HCT116 (cell line): ENCODE results near the gene NOTCH1. TPM values are rescaled to one million over a fixed set of nuclear protein-coding genes. Genes with fewer than 3 reads are reported as not detected.

Experiments used
- ATAC-seq: fragments of 200-7000 bp; cut with Tn5 transposase; 2 replicates; pipeline ENCODE4 v1.9.1; 2020; ENCODE audit warnings: mild to moderate bottlenecking, moderate library complexity
- BruUV-seq: library from RNA; stranded (reverse); fragments of 400-500 nt; replicated peaks from 2 replicates; lab custom pipeline; 2021; lab: Mats Ljungman, UMichigan
- CTCF ChIA-PET: fragments of 300-600 bp; sonication (Branson Sonifier 250); formaldehyde crosslinking; loops from one replicate; lab custom pipeline; 2021; ENCODE audit warnings: antibody characterized with exemption; lab: Charles Lee
- POLR2A ChIA-PET: fragments of 300-600, 350-600 bp; sonication (Branson Sonifier 250); formaldehyde crosslinking; loops from one replicate; lab custom pipeline; 2021; ENCODE audit warnings: antibody characterized with exemption; lab: Charles Lee
- RAD21 ChIA-PET, 2 experiments: fragments of 300-600 bp; sonication (Branson Sonifier 250); formaldehyde crosslinking; loops; one replicate each; lab custom pipeline; 2023; ENCODE audit warnings: low total read pairs in 2 of 2; ENCODE audit not compliant: uncharacterized antibody in 2 of 2, unreplicated experiment in 2 of 2, low non-redundant PET in 1 of 2; lab: Charles Lee
- DNase-seq: peaks from one replicate; pipeline ENCODE4 v3.0.0-alpha.2; 2010; ENCODE audit warnings: low read depth, low spot score
- H2AFZ ChIP-seq: fragments of 200-600 bp; shearing (Covaris generic), sonication (generic); 2 replicates; pipeline ENCODE4 v1.6.1; 2017; ENCODE audit warnings: low read depth, mixed run types, mixed read lengths, antibody characterized with exemption, low read length; ENCODE audit not compliant: poor library complexity, severe bottlenecking
- H3K27ac ChIP-seq: 2 replicates; pipeline ENCODE4 v1.5.1; 2012; ENCODE audit warnings: low read depth, low read length
- H3K27me3 ChIP-seq: fragments of 200-600 bp; sonication (generic); 2 replicates; pipeline ENCODE4 v1.6.1; 2016; ENCODE audit warnings: mixed run types, low read length, mixed read lengths; ENCODE audit not compliant: insufficient read depth
- H3K36me3 ChIP-seq, 2 experiments: fragments of 200-500 bp in 1 of 2; fragments of 200-600 bp in 1 of 2; sonication (Bioruptor generic) in 1 of 2; sonication (generic) in 1 of 2; 2 replicates each; pipeline versions ENCODE4 v1.5.1 to v1.6.1; 2014 to 2016; ENCODE audit warnings: low read length in 2 of 2, inconsistent platforms in 1 of 2, mixed read lengths in 1 of 2, mixed run types in 1 of 2; ENCODE audit not compliant: insufficient read depth in 2 of 2, control insufficient read depth in 1 of 2
- H3K4me1 ChIP-seq, 2 experiments: fragments of 200-600 bp in 1 of 2; sonication (generic) in 1 of 2; 2 replicates each; pipeline versions ENCODE4 v1.5.1 to v1.6.1; 2012 to 2017; ENCODE audit warnings: low read length in 2 of 2, inconsistent platforms in 1 of 2, mild to moderate bottlenecking in 1 of 2, mixed read lengths in 1 of 2, mixed run types in 1 of 2, moderate library complexity in 1 of 2; ENCODE audit not compliant: insufficient read depth in 2 of 2, control insufficient read depth in 1 of 2
- H3K4me2 ChIP-seq: fragments of 200-600 bp; sonication (generic); 2 replicates; pipeline ENCODE4 v1.6.1; 2017; ENCODE audit warnings: mixed run types, low read length, mixed read lengths
- H3K4me3 ChIP-seq, 2 experiments: fragments of 200-600 bp in 1 of 2; sonication (generic) in 1 of 2; replicated peaks in 1 of 2; 2 replicates each; pipeline ENCODE4 v1.5.1; 2011 to 2016; ENCODE audit warnings: low read length in 2 of 2, control low read depth in 1 of 2, low read depth in 1 of 2, mild to moderate bottlenecking in 1 of 2, mixed read lengths in 1 of 2, mixed run types in 1 of 2
- H3K79me2 ChIP-seq: fragments of 200-600 bp; sonication (generic); 2 replicates; pipeline ENCODE4 v1.6.1; 2017; ENCODE audit warnings: mild to moderate bottlenecking, mixed run types, low read length, moderate library complexity, mixed read lengths; ENCODE audit not compliant: insufficient read depth
- H3K9ac ChIP-seq: fragments of 200-600 bp; sonication (generic); 2 replicates; pipeline ENCODE4 v1.6.1; 2016; ENCODE audit warnings: low read length, mixed read lengths
- H3K9me2 ChIP-seq: fragments of 200-600 bp; sonication (generic), shearing (Covaris generic); 2 replicates; pipeline ENCODE4 v1.6.1; 2017; ENCODE audit warnings: mixed run types, mild to moderate bottlenecking, moderate library complexity; ENCODE audit not compliant: insufficient read depth
- H3K9me3 ChIP-seq, 2 experiments: fragments of 200-500 bp in 1 of 2; fragments of 200-600 bp in 1 of 2; sonication (Bioruptor generic) in 1 of 2; sonication (generic) in 1 of 2; 2 replicates each; pipeline ENCODE4 v1.6.1; 2014 to 2017; ENCODE audit warnings: low read length in 2 of 2, mixed read lengths in 2 of 2, inconsistent platforms in 1 of 2, low read depth in 1 of 2, mild to moderate bottlenecking in 1 of 2, mixed run types in 1 of 2, moderate library complexity in 1 of 2; ENCODE audit not compliant: control insufficient read depth in 1 of 2, insufficient read depth in 1 of 2
- H4K20me1 ChIP-seq: fragments of 200-600 bp; sonication (generic), shearing (Covaris generic); 2 replicates; pipeline ENCODE4 v1.6.1; 2017; ENCODE audit warnings: mixed run types, mild to moderate bottlenecking, moderate library complexity; ENCODE audit not compliant: insufficient read depth
- CEBPB ChIP-seq: IDR thresholded peaks from 2 replicates; pipeline ENCODE4 v1.6.1; 2012; ENCODE audit warnings: low read depth
- EGR1 ChIP-seq: IDR thresholded peaks from 2 replicates; pipeline ENCODE4 v1.6.1; 2012; ENCODE audit warnings: low read depth
- ELF1 ChIP-seq: IDR thresholded peaks from 2 replicates; pipeline ENCODE4 v1.6.1; 2012; ENCODE audit warnings: low read depth, borderline replicate concordance
- EZH2phosphoT487 ChIP-seq: fragments of 200-600 bp; IDR thresholded peaks from 2 replicates; pipeline ENCODE4 v1.6.1; 2018; ENCODE audit warnings: antibody characterized with exemption, borderline replicate concordance
- FOSL1 ChIP-seq: IDR thresholded peaks from 2 replicates; pipeline ENCODE4 v1.6.1; 2012; ENCODE audit warnings: low read depth
- JUND ChIP-seq: IDR thresholded peaks from 2 replicates; pipeline ENCODE4 v1.6.1; 2012
- YY1 ChIP-seq: IDR thresholded peaks from 2 replicates; pipeline ENCODE4 v1.6.1; 2011; ENCODE audit warnings: low read length, low read depth, moderate library complexity, mild to moderate bottlenecking; ENCODE audit not compliant: insufficient replicate concordance; ENCODE audit errors: extremely low read depth
- intact Hi-C: fragments of 100-400 bp; cut with micrococcal nuclease; formaldehyde crosslinking; loops from 2 replicates; pipeline ENCODE4 v1.10.0; 2022
- total RNA-seq: library from RNA; stranded (reverse); gene quantifications from one replicate; pipeline ENCODE4 v1.2.1, GENCODE V29; 2021; ENCODE audit not compliant: unreplicated experiment
- TF ChIP-seq, protein P1 (sequence below): IDR thresholded peaks from 2 replicates; pipeline ENCODE4 v1.6.1; 2012; ENCODE audit warnings: low read depth
- TF ChIP-seq, protein P2 (sequence below), 3 experiments: fragments of 200-600 bp in 1 of 3; sonication (generic) in 1 of 3; IDR thresholded peaks in 2 of 3; conservative IDR thresholded peaks in 1 of 3; 2 replicates each; pipeline ENCODE4 v1.5.1; 2012 to 2017; ENCODE audit warnings: low read depth in 2 of 3, low read length in 2 of 3, antibody characterized with exemption in 1 of 3, borderline replicate concordance in 1 of 3, control low read depth in 1 of 3, mild to moderate bottlenecking in 1 of 3, mixed read lengths in 1 of 3, mixed run types in 1 of 3, moderate library complexity in 1 of 3; ENCODE audit not compliant: insufficient read depth in 1 of 3
- TF ChIP-seq, protein P3 (sequence below): IDR thresholded peaks from 2 replicates; pipeline ENCODE4 v1.6.1; 2012

The NOTCH1 gene
- total RNA-seq, 1 experiment from 2014 or later = 36.2 TPM

DNA sequence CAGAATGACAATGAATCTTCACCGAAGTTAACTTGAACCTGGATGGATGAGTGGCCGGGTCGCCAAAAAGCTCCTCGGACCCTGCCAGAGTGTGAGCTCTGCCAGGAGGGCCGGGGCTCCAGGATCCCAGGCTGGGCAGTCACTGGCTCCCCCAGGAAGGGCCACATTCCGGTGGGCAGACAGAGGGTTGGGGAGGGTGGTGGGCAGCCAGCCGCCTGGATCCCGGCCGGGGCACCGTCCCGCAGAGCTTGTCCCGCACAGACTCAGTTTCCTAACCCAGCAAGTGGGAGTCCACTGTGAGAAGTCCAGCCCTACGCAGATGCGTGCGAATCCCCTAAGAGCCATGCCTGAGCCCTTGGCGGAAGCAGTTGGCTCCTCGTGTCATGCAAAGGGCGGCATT is 10.3 kb upstream of the NOTCH1 start:
- ChIA-PET CTCF (no interaction called here), POLR2A (no interaction called here), RAD21 (no interaction called here)
- Histone ChIP-seq H3K9ac (no peak overlapping the region), H4K20me1 (no peaks in the 10 kb centered on the region), H3K4me1 (peaks cover 12 to 21% of the 10 kb centered on the region in 2 experiments), H2AFZ (no peak overlapping the region), H3K79me2 (no peaks in the 10 kb centered on the region), H3K4me2 (no peak overlapping the region), H3K27ac (no peak overlapping the region), H3K4me3 (no peak overlapping the region), H3K36me3 (no peaks in the 10 kb centered on the region), H3K27me3 (no peaks in the 10 kb centered on the region), H3K9me3 (peaks cover 5 to 7% of the 10 kb centered on the region in 2 experiments; a peak in 1 of 4 replicates), H3K9me2 (no peaks in the 10 kb centered on the region)
- no peak for ATAC-seq
- no TSS peak for BruUV-seq
- no peak for DNase-seq
- TF ChIP-seq, protein P1, sequence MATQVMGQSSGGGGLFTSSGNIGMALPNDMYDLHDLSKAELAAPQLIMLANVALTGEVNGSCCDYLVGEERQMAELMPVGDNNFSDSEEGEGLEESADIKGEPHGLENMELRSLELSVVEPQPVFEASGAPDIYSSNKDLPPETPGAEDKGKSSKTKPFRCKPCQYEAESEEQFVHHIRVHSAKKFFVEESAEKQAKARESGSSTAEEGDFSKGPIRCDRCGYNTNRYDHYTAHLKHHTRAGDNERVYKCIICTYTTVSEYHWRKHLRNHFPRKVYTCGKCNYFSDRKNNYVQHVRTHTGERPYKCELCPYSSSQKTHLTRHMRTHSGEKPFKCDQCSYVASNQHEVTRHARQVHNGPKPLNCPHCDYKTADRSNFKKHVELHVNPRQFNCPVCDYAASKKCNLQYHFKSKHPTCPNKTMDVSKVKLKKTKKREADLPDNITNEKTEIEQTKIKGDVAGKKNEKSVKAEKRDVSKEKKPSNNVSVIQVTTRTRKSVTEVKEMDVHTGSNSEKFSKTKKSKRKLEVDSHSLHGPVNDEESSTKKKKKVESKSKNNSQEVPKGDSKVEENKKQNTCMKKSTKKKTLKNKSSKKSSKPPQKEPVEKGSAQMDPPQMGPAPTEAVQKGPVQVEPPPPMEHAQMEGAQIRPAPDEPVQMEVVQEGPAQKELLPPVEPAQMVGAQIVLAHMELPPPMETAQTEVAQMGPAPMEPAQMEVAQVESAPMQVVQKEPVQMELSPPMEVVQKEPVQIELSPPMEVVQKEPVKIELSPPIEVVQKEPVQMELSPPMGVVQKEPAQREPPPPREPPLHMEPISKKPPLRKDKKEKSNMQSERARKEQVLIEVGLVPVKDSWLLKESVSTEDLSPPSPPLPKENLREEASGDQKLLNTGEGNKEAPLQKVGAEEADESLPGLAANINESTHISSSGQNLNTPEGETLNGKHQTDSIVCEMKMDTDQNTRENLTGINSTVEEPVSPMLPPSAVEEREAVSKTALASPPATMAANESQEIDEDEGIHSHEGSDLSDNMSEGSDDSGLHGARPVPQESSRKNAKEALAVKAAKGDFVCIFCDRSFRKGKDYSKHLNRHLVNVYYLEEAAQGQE = no peak
- TF ChIP-seq JUND = no peak
- no peak for TF ChIP-seq CEBPB
- TF ChIP-seq, protein P2, sequence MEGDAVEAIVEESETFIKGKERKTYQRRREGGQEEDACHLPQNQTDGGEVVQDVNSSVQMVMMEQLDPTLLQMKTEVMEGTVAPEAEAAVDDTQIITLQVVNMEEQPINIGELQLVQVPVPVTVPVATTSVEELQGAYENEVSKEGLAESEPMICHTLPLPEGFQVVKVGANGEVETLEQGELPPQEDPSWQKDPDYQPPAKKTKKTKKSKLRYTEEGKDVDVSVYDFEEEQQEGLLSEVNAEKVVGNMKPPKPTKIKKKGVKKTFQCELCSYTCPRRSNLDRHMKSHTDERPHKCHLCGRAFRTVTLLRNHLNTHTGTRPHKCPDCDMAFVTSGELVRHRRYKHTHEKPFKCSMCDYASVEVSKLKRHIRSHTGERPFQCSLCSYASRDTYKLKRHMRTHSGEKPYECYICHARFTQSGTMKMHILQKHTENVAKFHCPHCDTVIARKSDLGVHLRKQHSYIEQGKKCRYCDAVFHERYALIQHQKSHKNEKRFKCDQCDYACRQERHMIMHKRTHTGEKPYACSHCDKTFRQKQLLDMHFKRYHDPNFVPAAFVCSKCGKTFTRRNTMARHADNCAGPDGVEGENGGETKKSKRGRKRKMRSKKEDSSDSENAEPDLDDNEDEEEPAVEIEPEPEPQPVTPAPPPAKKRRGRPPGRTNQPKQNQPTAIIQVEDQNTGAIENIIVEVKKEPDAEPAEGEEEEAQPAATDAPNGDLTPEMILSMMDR (IDR thresholded peaks at IDR 0.05 in 2 of 3, conservative IDR thresholded peaks at IDR 0.05 in 1 of 3; ENCODE audit: borderline replicate concordance in 1 of 3, insufficient read depth in 1 of 3, low read depth in 2 of 3, low read length in 2 of 3) = no peak
- TF ChIP-seq, protein P3, sequence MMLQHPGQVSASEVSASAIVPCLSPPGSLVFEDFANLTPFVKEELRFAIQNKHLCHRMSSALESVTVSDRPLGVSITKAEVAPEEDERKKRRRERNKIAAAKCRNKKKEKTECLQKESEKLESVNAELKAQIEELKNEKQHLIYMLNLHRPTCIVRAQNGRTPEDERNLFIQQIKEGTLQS = no peak
- no peak for TF ChIP-seq EZH2phosphoT487
- TF ChIP-seq YY1 = no peak
- no peak for TF ChIP-seq EGR1
- no peak for TF ChIP-seq ELF1
- TF ChIP-seq FOSL1 = no peak
- intact Hi-C loops = no loop called here
